Hypothalamus (tissue), 51 donors: ENCODE data around the gene SLA2.
"Not testable (repeated sequence)": the region's sequence is repeated elsewhere in the genome, so short reads cannot be mapped to it uniquely, and the experiment has no call there.

Source experiments
- DNase-seq, 51 donors: peaks; one replicate each; lab custom pipeline; 2025; lab: John Stamatoyannopoulos, UW

SLA2 gene

DNA sequence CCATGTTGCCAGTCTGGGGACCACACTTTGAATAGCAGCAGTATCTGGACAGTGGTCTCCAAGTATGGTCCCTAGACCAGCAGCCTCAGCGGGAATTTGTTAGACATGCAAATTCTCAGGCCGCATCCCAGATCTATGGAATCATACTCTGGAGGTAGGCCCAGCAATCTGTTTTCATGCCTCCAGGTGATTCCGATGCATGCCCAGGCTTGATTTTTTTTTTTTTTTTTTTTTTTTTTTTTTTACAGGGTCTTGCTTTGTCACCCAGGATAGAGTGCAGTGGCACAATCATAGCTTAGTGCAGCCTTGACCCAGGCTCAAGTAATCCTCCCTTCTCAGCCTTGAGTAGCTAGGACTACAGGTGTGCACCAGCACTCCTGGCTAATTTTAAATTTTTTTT, 682 bp upstream of the SLA2 start:
- no peak for DNase-seq

GRCh38 chr20:36645353-36645752, 643 bp downstream of the SLA2 start:
- no peak for DNase-seq

DNA sequence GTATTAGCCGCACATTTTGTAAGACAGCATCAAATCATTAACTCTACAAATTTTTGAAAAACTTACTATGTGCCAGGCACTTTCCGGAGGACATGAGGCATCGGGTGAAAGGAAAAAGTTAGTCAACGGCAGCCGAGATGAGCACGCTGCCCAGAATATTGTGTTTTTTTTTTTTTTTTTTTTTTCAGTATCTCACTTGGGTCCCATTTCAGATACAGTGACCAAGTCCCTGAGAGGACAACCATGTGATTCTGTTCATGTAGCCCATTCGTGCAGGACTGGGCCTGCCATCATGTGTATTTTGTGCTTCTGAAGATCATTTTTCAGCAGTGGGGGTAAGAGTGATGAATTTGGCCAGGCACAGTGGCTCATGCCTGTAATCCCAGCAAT, 1.3 kb downstream of the SLA2 start:
- DNase-seq: no peak

- no peak for DNase-seq
Observed at GRCh38 chr20:36644032-36644705, 1.8 kb downstream of the SLA2 start.

GRCh38 chr20:36642136-36642535, 3.9 kb downstream of the SLA2 start:
- DNase-seq: no peak

DNA sequence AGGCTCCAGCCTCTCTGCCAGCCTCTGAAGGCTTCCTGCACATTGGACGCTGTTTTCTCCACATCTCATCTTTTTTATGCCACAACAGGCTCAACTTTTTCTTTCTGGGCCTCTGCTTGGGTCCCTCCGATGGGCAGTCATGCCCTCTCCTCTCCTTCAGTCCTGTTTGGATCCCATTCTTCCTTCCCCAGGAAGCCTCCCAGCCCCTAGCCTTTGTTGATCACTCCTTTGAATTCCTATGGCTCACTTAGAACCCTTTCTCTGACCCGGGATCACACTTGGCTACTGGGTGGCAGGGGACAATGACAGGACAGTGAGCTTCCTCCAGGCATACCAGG, 4.5 kb downstream of the SLA2 start:
- DNase-seq: no peak

- DNase-seq: not testable (repeated sequence)
Observed at GRCh38 chr20:36638876-36639400, 7.1 kb downstream of the SLA2 start.

GRCh38 chr20:36634342-36634741, 11.7 kb downstream of the SLA2 start:
- DNase-seq: no peak

DNA sequence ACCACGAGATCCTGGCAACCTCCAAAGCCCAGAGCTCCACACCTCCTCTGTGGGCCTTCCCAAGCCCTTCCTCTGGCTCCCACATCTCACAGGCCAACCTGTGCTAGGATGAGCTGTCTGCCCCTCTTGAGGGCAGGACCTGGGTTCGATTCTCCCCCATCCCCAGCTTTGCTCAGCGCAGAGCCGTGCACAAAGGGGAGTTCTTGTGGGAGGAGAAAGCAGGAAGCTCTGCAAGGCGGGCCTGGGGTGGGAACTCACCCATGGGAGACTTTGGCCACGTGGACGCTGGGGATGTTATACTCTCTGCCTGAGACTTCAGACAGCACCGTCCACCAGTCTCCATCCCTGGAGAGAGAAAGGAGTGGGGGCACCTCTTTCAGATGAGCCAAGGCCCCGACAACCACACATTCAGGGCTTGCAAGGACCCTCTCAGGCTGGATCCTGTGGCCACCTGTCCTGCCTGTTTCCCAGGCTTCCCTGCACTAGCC, 12.7 kb downstream of the SLA2 start:
- DNase-seq: no peak

DNA sequence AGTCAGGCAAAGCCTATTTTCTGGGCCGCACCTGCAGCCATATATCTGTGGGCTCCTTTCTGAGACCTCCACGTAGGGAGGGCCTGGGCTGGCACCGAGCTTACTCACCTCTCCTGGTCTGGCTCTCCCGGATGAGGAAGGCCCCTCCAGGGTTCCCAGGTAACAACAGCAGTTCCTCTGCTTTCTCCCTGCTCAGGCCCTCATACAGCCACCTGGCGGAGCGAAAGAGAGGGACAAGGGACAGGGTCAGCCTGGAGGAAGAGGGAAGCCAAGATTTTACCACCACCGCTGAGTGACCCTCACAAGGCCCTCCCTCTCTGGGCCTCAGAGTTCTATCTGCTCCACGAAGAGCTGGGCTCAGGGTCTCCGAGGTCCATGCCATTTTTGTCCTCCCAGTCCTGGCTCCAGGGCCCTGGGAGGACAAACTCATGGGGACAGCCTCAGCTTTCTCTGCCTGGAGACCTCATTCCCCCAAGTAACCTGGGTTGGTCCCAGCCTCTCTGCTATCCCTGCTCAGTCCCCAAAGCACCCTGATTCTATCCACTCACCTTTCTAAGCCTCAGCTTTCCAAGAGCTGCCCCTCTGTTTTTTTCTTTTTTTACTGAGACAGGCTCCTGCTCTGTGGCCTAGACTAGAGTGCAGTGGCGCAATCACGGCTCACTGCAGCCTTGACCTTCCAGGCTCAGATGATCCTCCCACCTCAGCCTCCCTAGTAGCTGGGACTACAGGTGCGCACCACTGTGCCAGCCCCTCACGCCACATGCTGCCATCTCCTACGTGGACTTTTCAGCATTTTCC, 13.3 kb downstream of the SLA2 start:
- no peak for DNase-seq

DNA sequence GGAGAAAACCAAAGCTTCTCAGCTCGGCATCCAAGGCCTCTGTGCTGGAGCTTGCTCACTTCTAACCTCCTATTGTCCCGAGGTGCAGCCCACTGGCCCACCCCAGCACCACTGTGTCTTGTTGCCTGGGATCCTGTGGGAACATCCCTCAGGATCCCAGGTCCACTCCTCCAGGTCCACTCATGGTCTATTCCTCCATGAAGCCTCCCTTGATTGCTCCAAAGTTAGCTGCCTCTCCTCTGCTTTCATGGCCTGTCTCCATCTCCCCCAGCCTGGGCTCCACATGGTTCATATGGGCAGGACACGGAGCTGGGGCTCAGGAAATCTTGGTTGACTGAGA, 13.9 kb downstream of the SLA2 start:
- no peak for DNase-seq

GRCh38 chr20:36631646-36632045, 14.3 kb downstream of the SLA2 start:
- no peak for DNase-seq

DNA sequence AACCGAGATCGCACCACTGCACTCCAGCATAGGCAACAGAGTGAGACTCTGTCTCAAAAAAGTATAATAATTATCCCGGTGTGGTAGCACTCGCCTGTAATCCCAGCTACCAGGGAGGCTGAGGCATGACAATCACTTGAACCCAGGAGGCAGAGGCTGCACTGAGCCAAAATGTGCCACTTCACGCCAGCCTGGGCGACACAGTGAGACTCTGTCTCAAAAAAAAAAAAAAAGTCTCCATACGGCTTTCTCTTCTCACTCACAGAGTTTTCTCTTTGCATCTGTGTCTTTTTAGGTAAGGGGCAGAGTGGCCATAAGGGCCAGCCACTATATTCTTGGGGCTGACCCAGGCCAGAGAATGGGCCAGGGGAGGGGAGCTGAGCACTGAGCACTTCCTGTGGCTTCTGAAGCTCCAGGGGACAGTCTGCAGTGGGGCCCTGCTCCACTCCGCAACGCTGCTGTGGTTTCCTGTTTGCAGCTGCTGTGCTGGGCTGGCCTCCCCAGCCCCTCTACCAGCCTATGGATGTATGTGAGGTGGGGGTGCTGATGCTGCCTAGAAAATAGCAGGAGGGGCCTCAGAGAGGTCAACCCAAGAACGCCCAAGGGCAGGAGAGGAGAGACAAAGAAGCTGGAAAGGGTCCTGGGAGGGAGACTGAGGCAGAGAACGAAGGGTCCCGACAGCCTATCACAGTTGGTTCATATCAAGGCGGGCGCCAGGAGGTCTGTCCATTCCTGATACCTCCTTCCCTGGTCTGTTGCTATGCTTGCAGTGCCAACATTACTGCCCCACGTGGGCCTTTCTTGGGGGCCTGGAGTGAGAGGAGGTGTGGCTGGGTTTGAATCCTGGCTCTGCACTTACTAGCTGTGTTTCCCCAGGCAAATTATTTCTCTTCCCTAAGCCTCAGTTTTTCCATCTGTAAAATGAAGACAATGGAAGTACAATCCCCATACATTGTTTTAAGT, 16.0 kb downstream of the SLA2 start:
- peak in 1 of 51 donors; percentile 4 for DNase-seq

- DNase-seq: no peak
Observed at GRCh38 chr20:36628076-36628475, 17.9 kb downstream of the SLA2 start.

- DNase-seq: no peak
Observed at GRCh38 chr20:36624944-36625324, 21.1 kb downstream of the SLA2 start.

DNA sequence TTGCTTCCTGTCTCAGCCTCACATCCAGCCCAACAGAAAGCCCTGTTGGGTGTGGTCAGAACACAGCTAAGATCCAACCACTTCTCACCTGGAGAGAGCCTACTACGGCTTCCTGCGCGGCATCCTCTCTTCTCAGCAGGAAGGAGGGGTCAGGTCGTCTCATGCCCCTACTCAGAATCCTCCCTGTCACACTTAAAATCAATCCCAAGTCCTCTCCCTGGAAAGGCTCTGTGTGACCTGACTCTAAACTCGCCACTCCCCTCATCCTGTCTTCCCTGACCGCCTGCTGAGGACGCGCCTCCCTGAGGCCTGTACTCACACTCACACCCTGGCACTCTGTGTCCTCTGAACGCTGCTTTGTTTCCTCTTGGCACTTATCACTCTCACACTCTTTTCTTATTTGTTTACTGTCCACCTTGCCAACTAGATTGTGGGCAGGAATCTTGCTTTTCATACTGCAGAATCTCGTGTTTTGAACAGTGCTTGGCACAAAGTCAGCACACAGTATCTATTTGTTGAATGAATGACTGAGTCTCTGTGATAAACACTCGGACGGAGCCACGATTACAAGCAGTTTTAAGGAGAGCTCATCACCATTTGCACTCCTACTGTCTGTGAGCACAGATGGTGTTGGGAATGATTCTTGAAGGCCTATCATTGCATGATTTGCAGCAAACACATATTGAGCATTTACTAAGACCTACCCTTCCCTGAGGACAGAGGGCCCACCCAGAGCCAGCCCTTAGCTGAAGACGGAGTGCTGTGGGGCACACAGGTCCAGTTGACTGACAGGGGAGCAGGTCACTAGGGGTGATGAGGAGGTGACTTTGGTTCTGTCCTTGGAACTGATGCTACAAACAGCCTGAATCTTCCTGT, 21.7 kb downstream of the SLA2 start:
- peak in 3 of 51 donors; percentile 10 to 42 (median 35) for DNase-seq

GRCh38 chr20:36623444-36623843, 22.6 kb downstream of the SLA2 start:
- DNase-seq: no peak

DNA sequence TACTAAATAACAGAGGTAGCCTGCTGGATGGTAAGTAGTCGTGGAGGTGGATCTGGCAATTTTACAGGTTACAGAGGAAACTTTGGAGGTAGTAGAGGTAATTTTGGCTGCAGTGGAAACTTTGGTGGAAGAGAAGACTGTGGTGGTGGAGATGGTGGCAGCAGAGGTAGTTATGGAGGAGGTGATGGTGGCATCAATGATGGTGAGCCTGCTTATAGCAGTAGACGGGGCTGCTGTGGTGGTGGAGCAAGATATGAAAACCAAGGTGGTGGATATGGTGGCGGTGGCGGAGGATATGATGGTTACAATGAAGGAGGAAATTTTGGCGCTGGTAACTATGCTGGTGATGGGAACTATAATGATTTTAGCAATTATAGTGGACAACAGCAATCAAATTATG, 25.1 kb downstream of the SLA2 start:
- DNase-seq: no peak

DNA sequence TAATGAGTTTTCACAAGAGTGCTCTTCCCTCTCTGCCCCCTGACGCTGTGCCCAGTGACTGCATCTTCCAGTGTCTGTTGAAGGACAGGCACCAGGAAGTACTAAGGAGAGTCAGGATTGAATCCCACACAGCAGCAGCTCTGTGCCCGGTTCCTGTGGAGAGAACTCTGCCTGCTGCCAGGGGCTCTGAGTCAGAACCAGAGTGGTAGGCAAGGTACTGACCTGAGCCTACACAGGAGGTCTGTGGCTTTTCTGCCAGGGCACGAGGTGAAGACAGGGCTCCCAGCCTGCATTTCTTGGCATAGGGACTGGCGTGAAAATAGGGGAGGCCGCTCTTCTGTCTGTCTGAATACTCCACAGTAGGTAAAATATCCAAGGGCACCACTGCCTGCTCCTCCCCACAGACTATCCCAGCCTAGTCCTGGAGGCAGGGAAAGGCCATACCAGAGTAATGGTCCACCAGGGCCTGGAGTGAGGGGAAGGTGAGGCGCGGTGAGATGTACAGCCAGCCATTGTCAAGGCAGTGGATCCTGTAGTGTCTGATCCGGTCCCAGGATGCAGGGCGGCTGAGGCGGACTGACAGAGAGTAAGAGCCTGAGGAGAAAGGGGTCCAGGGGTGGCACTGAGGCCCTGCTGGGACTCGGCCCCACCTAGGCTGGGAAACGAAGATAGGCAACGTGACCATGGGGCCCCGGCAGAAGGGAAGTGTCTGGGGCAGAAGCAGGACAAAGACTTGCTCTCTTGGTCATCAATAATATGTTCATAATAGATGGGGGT, 31.0 kb downstream of the SLA2 start:
- no peak for DNase-seq
